Putamen (tissue), 1 donor: ENCODE results near the gene PRPH2.

Experiments used
- DNase-seq: peaks from one replicate; pipeline ENCODE4 v3.0.0-alpha.2; 2016; ENCODE audit warnings: low spot score

Gene PRPH2

GRCh38 chr6:42722497-42722896 lies at the start of gene PRPH2:
Gene PRPH2 (minus strand): TSS chr6:42722597. CDS start chr6:42722334, 263 bp downstream.
- DNase-seq, result no peak

GRCh38 chr6:42771741-42772100 lies 49.3 kb upstream of the PRPH2 start:
- no peak for DNase-seq

- no peak for DNase-seq
Observed at GRCh38 chr6:42769836-42770235, 47.4 kb upstream of the PRPH2 start.

- DNase-seq, result no peak
Observed at GRCh38 chr6:42769051-42769450, 46.7 kb upstream of the PRPH2 start.

GRCh38 chr6:42766163-42766670 lies 43.8 kb upstream of the PRPH2 start:
- DNase-seq, result no peak

- DNase-seq, result no peak
Observed at GRCh38 chr6:42764911-42765648, 42.7 kb upstream of the PRPH2 start.

GRCh38 chr6:42762950-42763349 lies 40.6 kb upstream of the PRPH2 start:
- no peak for DNase-seq

GRCh38 chr6:42762426-42762859 lies 40.0 kb upstream of the PRPH2 start:
- no peak for DNase-seq

- no peak for DNase-seq
Observed at GRCh38 chr6:42761287-42762067, 39.1 kb upstream of the PRPH2 start.

- DNase-seq, result no peak
Observed at GRCh38 chr6:42758756-42759430, 36.5 kb upstream of the PRPH2 start.

- DNase-seq, result no peak
Observed at GRCh38 chr6:42756722-42757121, 34.3 kb upstream of the PRPH2 start.

- no peak for DNase-seq
Observed at GRCh38 chr6:42754759-42755158, 32.4 kb upstream of the PRPH2 start.

- no peak for DNase-seq
Observed at GRCh38 chr6:42751055-42751454, 28.7 kb upstream of the PRPH2 start.

GRCh38 chr6:42748203-42748898 lies 26.0 kb upstream of the PRPH2 start:
- DNase-seq, result no peak

GRCh38 chr6:42746463-42747391 lies 24.3 kb upstream of the PRPH2 start:
- DNase-seq, result peak; percentile 78

- peak; percentile 100 for DNase-seq
Observed at GRCh38 chr6:42745640-42746462, 23.5 kb upstream of the PRPH2 start, which contains the start of gene TBCC. Gene TBCC (minus strand): TSS chr6:42746103. CDS start chr6:42746073, 30 bp downstream.

- DNase-seq, result no peak
Observed at GRCh38 chr6:42745083-42745639, 22.8 kb upstream of the PRPH2 start.

- DNase-seq, result no peak
Observed at GRCh38 chr6:42744351-42744893, 22.0 kb upstream of the PRPH2 start.
